ENCODE data around the gene TTYH1. TPM values are rescaled to one million over a fixed set of nuclear protein-coding genes. Genes with fewer than 3 reads are reported as not detected.

TTYH1 gene
- total RNA-seq, 6 experiments from 2014 or later: 0.45 TPM; not detected in 5

- no peaks in the 10 kb centered on the region for H3K4me1 Mint-ChIP-seq (ENCODE audit: low read depth)
- no peak for DNase-seq
- no peak overlapping the region for H3K27ac Mint-ChIP-seq
- peaks cover 11% of the 10 kb centered on the region; the same call in 1 of the 2 replicates for H3K9me3 Mint-ChIP-seq
- no peak overlapping the region for H3K4me3 Mint-ChIP-seq
- H3K36me3 Mint-ChIP-seq (ENCODE audit: low read depth): no peaks in the 10 kb centered on the region
- H3K27me3 Mint-ChIP-seq (ENCODE audit: insufficient read depth): peaks cover 17% of the 10 kb centered on the region
- TF ChIP-seq, protein P1, sequence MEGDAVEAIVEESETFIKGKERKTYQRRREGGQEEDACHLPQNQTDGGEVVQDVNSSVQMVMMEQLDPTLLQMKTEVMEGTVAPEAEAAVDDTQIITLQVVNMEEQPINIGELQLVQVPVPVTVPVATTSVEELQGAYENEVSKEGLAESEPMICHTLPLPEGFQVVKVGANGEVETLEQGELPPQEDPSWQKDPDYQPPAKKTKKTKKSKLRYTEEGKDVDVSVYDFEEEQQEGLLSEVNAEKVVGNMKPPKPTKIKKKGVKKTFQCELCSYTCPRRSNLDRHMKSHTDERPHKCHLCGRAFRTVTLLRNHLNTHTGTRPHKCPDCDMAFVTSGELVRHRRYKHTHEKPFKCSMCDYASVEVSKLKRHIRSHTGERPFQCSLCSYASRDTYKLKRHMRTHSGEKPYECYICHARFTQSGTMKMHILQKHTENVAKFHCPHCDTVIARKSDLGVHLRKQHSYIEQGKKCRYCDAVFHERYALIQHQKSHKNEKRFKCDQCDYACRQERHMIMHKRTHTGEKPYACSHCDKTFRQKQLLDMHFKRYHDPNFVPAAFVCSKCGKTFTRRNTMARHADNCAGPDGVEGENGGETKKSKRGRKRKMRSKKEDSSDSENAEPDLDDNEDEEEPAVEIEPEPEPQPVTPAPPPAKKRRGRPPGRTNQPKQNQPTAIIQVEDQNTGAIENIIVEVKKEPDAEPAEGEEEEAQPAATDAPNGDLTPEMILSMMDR (IDR thresholded peaks at IDR 0.05): no peak
These were observed 14.4 kb upstream of the TTYH1 start for GRCh38 chr19:54400913-54401312.

GRCh38 chr19:54403054-54403453 is 12.2 kb upstream of the TTYH1 start:
- H3K27me3 Mint-ChIP-seq (ENCODE audit: insufficient read depth): peaks cover 17% of the 10 kb centered on the region
- H3K9me3 Mint-ChIP-seq: peaks cover 26% of the 10 kb centered on the region
- TF ChIP-seq, protein P1 (IDR thresholded peaks at IDR 0.05): no peak
- no peak overlapping the region for H3K4me3 Mint-ChIP-seq
- no peak overlapping the region for H3K27ac Mint-ChIP-seq
- no peaks in the 10 kb centered on the region for H3K4me1 Mint-ChIP-seq (ENCODE audit: low read depth)
- no peak for DNase-seq
- peaks cover 5% of the 10 kb centered on the region; the same call in 1 of the 2 replicates for H3K36me3 Mint-ChIP-seq (ENCODE audit: low read depth)

DNA sequence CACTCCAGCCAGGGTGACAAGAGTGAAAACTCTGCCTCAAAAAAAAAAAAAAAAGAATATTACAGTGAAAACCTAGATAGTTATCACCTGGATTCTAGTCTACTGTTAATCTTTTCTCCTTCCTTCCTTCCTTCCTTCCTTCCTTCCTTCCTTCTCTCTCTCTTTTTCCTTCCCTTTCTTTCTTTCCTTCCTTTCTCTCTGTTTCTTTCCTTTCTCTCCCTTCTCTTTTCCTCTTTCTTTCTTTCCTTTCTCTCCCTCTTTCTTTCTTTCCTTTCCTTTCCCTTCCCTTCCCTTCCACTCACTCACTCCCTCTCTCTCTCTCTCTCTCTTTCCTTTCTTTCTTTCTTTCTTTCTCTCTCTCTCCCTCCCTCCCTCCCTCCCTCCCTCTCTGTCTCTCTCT is 9.6 kb upstream of the TTYH1 start:
- H3K4me1 Mint-ChIP-seq (ENCODE audit: low read depth): no peaks in the 10 kb centered on the region

DNA sequence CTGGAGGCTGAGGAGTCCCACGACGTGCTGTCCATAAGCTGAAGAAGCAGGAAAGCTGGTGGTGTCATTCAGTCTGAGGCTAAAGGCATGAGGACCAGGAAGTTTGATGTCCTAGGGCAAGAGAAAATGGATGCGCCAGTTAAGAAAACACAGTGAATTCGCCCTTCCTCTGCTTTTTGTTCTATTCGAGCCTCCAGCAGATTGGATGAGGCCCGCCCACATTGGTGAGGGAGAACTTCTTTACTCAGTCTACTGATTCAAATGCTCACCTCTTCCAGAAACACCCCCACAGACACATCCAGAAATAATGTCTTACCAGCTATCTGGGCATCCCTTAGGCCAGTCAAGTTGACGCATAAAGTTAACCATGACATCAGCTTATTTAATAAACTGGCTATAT is 7.5 kb upstream of the TTYH1 start:
- peaks cover 6% of the 10 kb centered on the region; the same call in 1 of the 2 replicates for H3K36me3 Mint-ChIP-seq (ENCODE audit: low read depth)
- H3K9me3 Mint-ChIP-seq: peaks cover 45% of the 10 kb centered on the region

More for the DNA sequence above, 9.6 kb upstream of the TTYH1 start:
- Mint-ChIP-seq H3K27ac (no peak overlapping the region), H3K27me3 (ENCODE audit: insufficient read depth) (peaks cover 10% of the 10 kb centered on the region), H3K36me3 (ENCODE audit: low read depth) (peaks cover 6% of the 10 kb centered on the region; the same call in 1 of the 2 replicates), H3K9me3 (peaks cover 45% of the 10 kb centered on the region), H3K4me3 (no peak overlapping the region)
- TF ChIP-seq, protein P1 (IDR thresholded peaks at IDR 0.05): no peak
- no peak for DNase-seq

DNA sequence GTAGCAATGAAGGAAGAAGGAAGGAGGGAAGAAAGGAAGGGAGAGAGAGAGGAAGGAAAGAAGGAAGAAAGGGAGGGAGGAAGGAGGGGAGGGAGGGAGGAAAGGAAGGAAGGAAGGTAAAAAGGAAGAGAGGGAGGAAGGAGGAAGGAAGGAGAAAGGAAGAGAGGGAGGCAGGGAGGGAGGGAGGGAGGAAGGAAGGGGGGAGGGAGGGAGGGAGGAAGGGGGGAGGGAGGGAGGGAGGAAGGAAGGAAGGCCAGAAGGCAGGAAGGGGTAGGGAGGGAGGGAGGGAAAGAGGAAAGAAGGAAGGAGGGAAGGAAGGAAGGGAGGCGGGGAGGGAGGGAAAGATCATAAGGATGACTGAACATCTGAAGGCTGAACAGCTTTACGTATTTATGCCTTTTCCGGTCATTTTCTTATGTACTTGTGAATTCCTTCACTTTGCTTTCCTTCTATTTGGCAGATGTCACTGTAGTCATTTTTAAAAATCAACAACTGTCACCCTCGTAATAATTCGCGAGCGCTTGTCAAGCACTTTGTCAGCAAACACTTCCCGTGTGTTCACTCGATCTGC is 6.7 kb upstream of the TTYH1 start:
- peaks cover 6% of the 10 kb centered on the region; the same call in 1 of the 2 replicates for H3K36me3 Mint-ChIP-seq (ENCODE audit: low read depth)
- H3K4me1 Mint-ChIP-seq (ENCODE audit: low read depth): no peaks in the 10 kb centered on the region
- H3K4me3 Mint-ChIP-seq: no peak overlapping the region; the same call in 1 of the 2 replicates
- peaks cover 46% of the 10 kb centered on the region for H3K9me3 Mint-ChIP-seq
- no peak for DNase-seq
- H3K27me3 Mint-ChIP-seq (ENCODE audit: insufficient read depth): peaks cover 3% of the 10 kb centered on the region
- TF ChIP-seq, protein P1 (IDR thresholded peaks at IDR 0.05): no peak
- no peak overlapping the region for H3K27ac Mint-ChIP-seq

More for the DNA sequence above, 7.5 kb upstream of the TTYH1 start:
- DNase-seq: no peak
- TF ChIP-seq, protein P1 (IDR thresholded peaks at IDR 0.05): no peak
- Mint-ChIP-seq H3K27ac (no peak overlapping the region), H3K4me3 (no peak overlapping the region), H3K4me1 (ENCODE audit: low read depth) (no peaks in the 10 kb centered on the region), H3K27me3 (ENCODE audit: insufficient read depth) (peaks cover 8% of the 10 kb centered on the region)
